Liver (tissue), 9 donors: Measurements from ENCODE around the gene CCDC116. TPM values are rescaled to one million over a fixed set of nuclear protein-coding genes. Genes with fewer than 3 reads are reported as not detected.

ENCODE experiments used
- DNase-seq: peaks from one replicate; pipeline ENCODE4 v3.0.0-alpha.2; 2017; ENCODE audit warnings: low spot score
- H3K27ac ChIP-seq, 2 donors: one replicate each; pipeline ENCODE4 v1.7.0; 2013; ENCODE audit warnings: inconsistent platforms in 2 of 2, low read length in 2 of 2, control low read depth in 1 of 2, low read depth in 1 of 2, mild to moderate bottlenecking in 1 of 2
- H3K27me3 ChIP-seq, 4 donors: one replicate each; pipeline versions ENCODE4 v1.6.1 to v1.7.0; 2013; ENCODE audit warnings: low read length in 3 of 4, inconsistent platforms in 1 of 4, mild to moderate bottlenecking in 1 of 4, moderate library complexity in 1 of 4; ENCODE audit not compliant: control insufficient read depth in 4 of 4, insufficient read depth in 4 of 4
- H3K36me3 ChIP-seq, 4 donors: one replicate each; pipeline versions ENCODE4 v1.6.1 to v1.7.0; 2013; ENCODE audit warnings: low read length in 3 of 4, mild to moderate bottlenecking in 3 of 4, low read depth in 1 of 4, moderate library complexity in 1 of 4; ENCODE audit not compliant: control insufficient read depth in 4 of 4, insufficient read depth in 3 of 4
- H3K4me1 ChIP-seq, 4 donors: one replicate each; pipeline versions ENCODE4 v1.6.1 to v1.7.0; 2013; ENCODE audit warnings: low read length in 3 of 4, mild to moderate bottlenecking in 3 of 4, moderate library complexity in 1 of 4; ENCODE audit not compliant: control insufficient read depth in 4 of 4, insufficient read depth in 4 of 4
- H3K4me3 ChIP-seq, 3 donors: one replicate each; pipeline versions ENCODE4 v1.6.1 to v1.7.0; 2013; ENCODE audit warnings: low read length in 3 of 3, control low read depth in 1 of 3, low read depth in 1 of 3, mild to moderate bottlenecking in 1 of 3
- H3K9ac ChIP-seq, 2 donors: one replicate each; pipeline ENCODE4 v1.7.0; 2013; ENCODE audit warnings: low read length in 2 of 2, mild to moderate bottlenecking in 2 of 2, moderate library complexity in 2 of 2, control low read depth in 1 of 2, low read depth in 1 of 2
- H3K9me3 ChIP-seq, 4 donors: one replicate each; pipeline versions ENCODE4 v1.6.1 to v1.7.0; 2013; ENCODE audit warnings: low read length in 3 of 4; ENCODE audit not compliant: control insufficient read depth in 4 of 4
- EGR1 ChIP-seq, 2 donors: IDR thresholded peaks; 2 replicates each; pipeline ENCODE4 v1.6.1; 2016 to 2018; ENCODE audit warnings: antibody characterized with exemption in 2 of 2, low read depth in 2 of 2
- FOXA1 ChIP-seq: IDR thresholded peaks from 2 replicates; pipeline ENCODE4 v1.6.1; 2016; ENCODE audit warnings: antibody characterized with exemption
- FOXA2 ChIP-seq: IDR thresholded peaks from 2 replicates; pipeline ENCODE4 v1.6.1; 2016; ENCODE audit warnings: antibody characterized with exemption
- GABPA ChIP-seq, 2 donors: IDR thresholded peaks in 1 of 2; conservative IDR thresholded peaks in 1 of 2; 2 replicates each; pipeline ENCODE4 v1.6.1; 2016; ENCODE audit warnings: antibody characterized with exemption in 2 of 2, mild to moderate bottlenecking in 1 of 2, moderate library complexity in 1 of 2
- HNF4A ChIP-seq, 2 donors: conservative IDR thresholded peaks; 2 replicates each; pipeline ENCODE4 v1.6.1; 2016; ENCODE audit warnings: antibody characterized with exemption in 2 of 2, mild to moderate bottlenecking in 2 of 2
- HNF4G ChIP-seq: IDR thresholded peaks from 2 replicates; pipeline ENCODE4 v1.6.1; 2016; ENCODE audit warnings: antibody characterized with exemption
- JUND ChIP-seq, 2 donors: IDR thresholded peaks; 2 replicates each; pipeline ENCODE4 v1.6.1; 2016; ENCODE audit warnings: antibody characterized with exemption in 2 of 2
- NR2F2 ChIP-seq: IDR thresholded peaks from 2 replicates; pipeline ENCODE4 v1.6.1; 2016; ENCODE audit warnings: antibody characterized with exemption
- RAD21 ChIP-seq, 2 donors: IDR thresholded peaks; 2 replicates each; pipeline ENCODE4 v1.6.1; 2016; ENCODE audit warnings: antibody characterized with exemption in 2 of 2, mild to moderate bottlenecking in 2 of 2
- RXRA ChIP-seq, 2 donors: IDR thresholded peaks; 2 replicates each; pipeline ENCODE4 v1.6.1; 2017 to 2018; ENCODE audit warnings: antibody characterized with exemption in 2 of 2, mild to moderate bottlenecking in 1 of 2
- SP1 ChIP-seq: IDR thresholded peaks from 2 replicates; pipeline ENCODE4 v1.6.1; 2018; ENCODE audit warnings: antibody characterized with exemption, mild to moderate bottlenecking
- TAF1 ChIP-seq: conservative IDR thresholded peaks from 2 replicates; pipeline ENCODE4 v1.6.1; 2016; ENCODE audit warnings: antibody characterized with exemption, mild to moderate bottlenecking
- YY1 ChIP-seq: IDR thresholded peaks from 2 replicates; pipeline ENCODE4 v1.6.1; 2016; ENCODE audit warnings: antibody characterized with exemption, mild to moderate bottlenecking
- WGBS: extraction: QIAGEN DNeasy Blood & Tissue Kit; methylation state at CpG from one replicate; pipeline ENCODE4 v1.1.7; 2013; 5-methylcytosine and 5-hydroxymethylcytosine counted together
- polyA plus RNA-seq, 2 donors: library from polyadenylated mRNA; stranded (reverse) in 1 of 2; unstranded in 1 of 2; fragments of 200-250 nt in 1 of 2; fragments of >200 nt in 1 of 2; fragmentation: Nextera tagmentation in 1 of 2; extraction: Ambion mirVana in 1 of 2; gene quantifications; one replicate each; pipeline versions ENCODE4 v1.2.1 to v1.2.3, GENCODE V29; 2013 to 2015
- total RNA-seq, 2 donors: library from RNA; depleted of rRNA; stranded (reverse); fragments of >200 nt; gene quantifications; one replicate each; pipeline ENCODE4 v1.2.3, GENCODE V29; 2014
- TF ChIP-seq, protein P1 (sequence below): IDR thresholded peaks from 2 replicates; pipeline ENCODE4 v1.6.1; 2016; ENCODE audit warnings: antibody characterized with exemption, mild to moderate bottlenecking
- TF ChIP-seq, protein P2 (sequence below): IDR thresholded peaks from 2 replicates; pipeline ENCODE4 v1.6.1; 2016; ENCODE audit warnings: antibody characterized with exemption
- TF ChIP-seq, protein P3 (sequence below): IDR thresholded peaks from 2 replicates; pipeline ENCODE4 v1.6.1; 2016; ENCODE audit warnings: antibody characterized with exemption
- TF ChIP-seq, protein P4 (sequence below): fragments of 150-350 bp; IDR thresholded peaks from 2 replicates; pipeline ENCODE4 v1.5.1; 2017; ENCODE audit warnings: improper control_type of control experiment, low read depth, low read length; ENCODE audit not compliant: missing input control
- TF ChIP-seq, protein P5 (sequence below): IDR thresholded peaks from 2 replicates; pipeline ENCODE4 v1.6.1; 2016; ENCODE audit warnings: antibody characterized with exemption
- donor health status: healthy.
- donor health status: healthy.
- donor health status: healthy.
- donor health status: healthy.
- donor health status: healthy.

The CCDC116 gene
- total and polyA plus RNA-seq, 4 donors = 0.05 to 0.08 (median 0.05) TPM; not detected in 1

DNA sequence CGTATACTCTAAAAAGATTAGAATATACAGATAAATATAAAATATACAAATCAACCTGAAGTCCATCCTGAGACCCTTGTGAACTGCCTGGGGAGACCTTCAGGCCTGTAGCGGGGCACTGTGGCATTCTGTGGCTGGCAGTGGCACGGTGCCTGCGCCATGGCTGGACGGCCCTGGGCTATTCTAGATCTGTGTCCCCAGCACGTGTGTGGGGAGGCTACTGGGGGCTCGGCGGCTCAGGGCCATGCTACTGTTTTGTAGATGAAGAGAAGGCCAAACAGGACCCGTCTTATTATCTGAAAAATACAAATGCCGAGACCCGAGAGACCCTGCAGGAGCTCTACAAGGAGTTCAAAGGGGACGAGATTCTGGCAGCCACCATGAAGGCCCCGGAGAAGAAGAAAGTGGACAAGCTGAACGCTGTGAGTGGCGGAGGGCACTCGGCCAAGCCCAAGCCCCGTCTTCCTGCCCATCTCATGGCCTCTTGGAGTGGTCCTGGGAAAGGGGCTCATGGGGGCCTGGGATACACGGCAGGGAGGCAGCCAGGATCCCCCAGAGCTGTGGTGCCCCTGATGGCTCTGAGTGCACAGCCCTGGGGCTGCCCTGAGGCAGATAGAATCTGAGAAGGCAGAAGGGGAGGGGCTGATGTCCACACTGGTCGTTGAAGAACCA lies 52.1 kb downstream of the CCDC116 start (continued):
- TF ChIP-seq GABPA (IDR thresholded peaks at IDR 0.05 in 1 of 2, conservative IDR thresholded peaks at IDR 0.05 in 1 of 2) = no peak

DNA sequence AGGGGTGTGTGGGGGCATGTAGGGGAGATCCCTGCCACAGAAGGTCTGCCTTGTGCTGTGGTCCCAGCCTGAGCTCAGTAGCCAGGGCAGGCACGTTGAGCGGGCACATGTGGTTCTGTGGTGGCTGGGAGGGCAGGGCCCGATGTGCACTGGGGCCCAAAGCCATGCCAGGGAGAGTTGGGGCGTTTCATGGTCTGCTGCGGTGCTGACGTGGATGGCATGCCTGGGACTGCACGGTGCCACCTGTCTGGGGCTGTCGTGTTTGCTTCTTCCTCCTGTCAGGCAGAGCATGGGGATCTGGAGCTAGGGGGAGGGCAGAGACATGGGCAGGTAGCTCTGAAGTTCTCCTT lies 52.6 kb downstream of the CCDC116 start:
- no peaks in the 10 kb centered on the region for H3K9me3 ChIP-seq
- peaks cover 12 to 64% (median 27%) of the 10 kb centered on the region in 4 donors for H3K36me3 ChIP-seq
- no peak for TF ChIP-seq YY1
- TF ChIP-seq FOXA1 = no peak
- TF ChIP-seq HNF4A (conservative IDR thresholded peaks at IDR 0.05) = no peak
- TF ChIP-seq, protein P1, sequence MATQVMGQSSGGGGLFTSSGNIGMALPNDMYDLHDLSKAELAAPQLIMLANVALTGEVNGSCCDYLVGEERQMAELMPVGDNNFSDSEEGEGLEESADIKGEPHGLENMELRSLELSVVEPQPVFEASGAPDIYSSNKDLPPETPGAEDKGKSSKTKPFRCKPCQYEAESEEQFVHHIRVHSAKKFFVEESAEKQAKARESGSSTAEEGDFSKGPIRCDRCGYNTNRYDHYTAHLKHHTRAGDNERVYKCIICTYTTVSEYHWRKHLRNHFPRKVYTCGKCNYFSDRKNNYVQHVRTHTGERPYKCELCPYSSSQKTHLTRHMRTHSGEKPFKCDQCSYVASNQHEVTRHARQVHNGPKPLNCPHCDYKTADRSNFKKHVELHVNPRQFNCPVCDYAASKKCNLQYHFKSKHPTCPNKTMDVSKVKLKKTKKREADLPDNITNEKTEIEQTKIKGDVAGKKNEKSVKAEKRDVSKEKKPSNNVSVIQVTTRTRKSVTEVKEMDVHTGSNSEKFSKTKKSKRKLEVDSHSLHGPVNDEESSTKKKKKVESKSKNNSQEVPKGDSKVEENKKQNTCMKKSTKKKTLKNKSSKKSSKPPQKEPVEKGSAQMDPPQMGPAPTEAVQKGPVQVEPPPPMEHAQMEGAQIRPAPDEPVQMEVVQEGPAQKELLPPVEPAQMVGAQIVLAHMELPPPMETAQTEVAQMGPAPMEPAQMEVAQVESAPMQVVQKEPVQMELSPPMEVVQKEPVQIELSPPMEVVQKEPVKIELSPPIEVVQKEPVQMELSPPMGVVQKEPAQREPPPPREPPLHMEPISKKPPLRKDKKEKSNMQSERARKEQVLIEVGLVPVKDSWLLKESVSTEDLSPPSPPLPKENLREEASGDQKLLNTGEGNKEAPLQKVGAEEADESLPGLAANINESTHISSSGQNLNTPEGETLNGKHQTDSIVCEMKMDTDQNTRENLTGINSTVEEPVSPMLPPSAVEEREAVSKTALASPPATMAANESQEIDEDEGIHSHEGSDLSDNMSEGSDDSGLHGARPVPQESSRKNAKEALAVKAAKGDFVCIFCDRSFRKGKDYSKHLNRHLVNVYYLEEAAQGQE = no peak
- TF ChIP-seq, protein P2, sequence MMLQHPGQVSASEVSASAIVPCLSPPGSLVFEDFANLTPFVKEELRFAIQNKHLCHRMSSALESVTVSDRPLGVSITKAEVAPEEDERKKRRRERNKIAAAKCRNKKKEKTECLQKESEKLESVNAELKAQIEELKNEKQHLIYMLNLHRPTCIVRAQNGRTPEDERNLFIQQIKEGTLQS = no peak
- TF ChIP-seq, protein P3, sequence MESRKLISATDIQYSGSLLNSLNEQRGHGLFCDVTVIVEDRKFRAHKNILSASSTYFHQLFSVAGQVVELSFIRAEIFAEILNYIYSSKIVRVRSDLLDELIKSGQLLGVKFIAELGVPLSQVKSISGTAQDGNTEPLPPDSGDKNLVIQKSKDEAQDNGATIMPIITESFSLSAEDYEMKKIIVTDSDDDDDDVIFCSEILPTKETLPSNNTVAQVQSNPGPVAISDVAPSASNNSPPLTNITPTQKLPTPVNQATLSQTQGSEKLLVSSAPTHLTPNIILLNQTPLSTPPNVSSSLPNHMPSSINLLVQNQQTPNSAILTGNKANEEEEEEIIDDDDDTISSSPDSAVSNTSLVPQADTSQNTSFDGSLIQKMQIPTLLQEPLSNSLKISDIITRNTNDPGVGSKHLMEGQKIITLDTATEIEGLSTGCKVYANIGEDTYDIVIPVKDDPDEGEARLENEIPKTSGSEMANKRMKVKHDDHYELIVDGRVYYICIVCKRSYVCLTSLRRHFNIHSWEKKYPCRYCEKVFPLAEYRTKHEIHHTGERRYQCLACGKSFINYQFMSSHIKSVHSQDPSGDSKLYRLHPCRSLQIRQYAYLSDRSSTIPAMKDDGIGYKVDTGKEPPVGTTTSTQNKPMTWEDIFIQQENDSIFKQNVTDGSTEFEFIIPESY = no peak
- TF ChIP-seq RAD21 (IDR thresholded peaks at IDR 0.05) = no peak
- TF ChIP-seq TAF1 = no peak
- TF ChIP-seq, protein P4, sequence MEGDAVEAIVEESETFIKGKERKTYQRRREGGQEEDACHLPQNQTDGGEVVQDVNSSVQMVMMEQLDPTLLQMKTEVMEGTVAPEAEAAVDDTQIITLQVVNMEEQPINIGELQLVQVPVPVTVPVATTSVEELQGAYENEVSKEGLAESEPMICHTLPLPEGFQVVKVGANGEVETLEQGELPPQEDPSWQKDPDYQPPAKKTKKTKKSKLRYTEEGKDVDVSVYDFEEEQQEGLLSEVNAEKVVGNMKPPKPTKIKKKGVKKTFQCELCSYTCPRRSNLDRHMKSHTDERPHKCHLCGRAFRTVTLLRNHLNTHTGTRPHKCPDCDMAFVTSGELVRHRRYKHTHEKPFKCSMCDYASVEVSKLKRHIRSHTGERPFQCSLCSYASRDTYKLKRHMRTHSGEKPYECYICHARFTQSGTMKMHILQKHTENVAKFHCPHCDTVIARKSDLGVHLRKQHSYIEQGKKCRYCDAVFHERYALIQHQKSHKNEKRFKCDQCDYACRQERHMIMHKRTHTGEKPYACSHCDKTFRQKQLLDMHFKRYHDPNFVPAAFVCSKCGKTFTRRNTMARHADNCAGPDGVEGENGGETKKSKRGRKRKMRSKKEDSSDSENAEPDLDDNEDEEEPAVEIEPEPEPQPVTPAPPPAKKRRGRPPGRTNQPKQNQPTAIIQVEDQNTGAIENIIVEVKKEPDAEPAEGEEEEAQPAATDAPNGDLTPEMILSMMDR = no peak
- TF ChIP-seq JUND (IDR thresholded peaks at IDR 0.05) = no peak
- TF ChIP-seq FOXA2 = no peak
- TF ChIP-seq HNF4G = no peak
- TF ChIP-seq GABPA (IDR thresholded peaks at IDR 0.05 in 1 of 2, conservative IDR thresholded peaks at IDR 0.05 in 1 of 2) = no peak
- TF ChIP-seq RXRA (IDR thresholded peaks at IDR 0.05) = no peak
- TF ChIP-seq SP1 = no peak
- no peak for TF ChIP-seq NR2F2
- TF ChIP-seq, protein P5, sequence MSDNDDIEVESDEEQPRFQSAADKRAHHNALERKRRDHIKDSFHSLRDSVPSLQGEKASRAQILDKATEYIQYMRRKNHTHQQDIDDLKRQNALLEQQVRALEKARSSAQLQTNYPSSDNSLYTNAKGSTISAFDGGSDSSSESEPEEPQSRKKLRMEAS = no peak
- TF ChIP-seq EGR1 (IDR thresholded peaks at IDR 0.05; ENCODE audit: low read depth in 2 of 2) = no peak
- no peak overlapping the region for H3K9ac ChIP-seq
- no peak overlapping the region for H3K4me3 ChIP-seq
- no peaks in the 10 kb centered on the region for H3K4me1 ChIP-seq
- H3K27me3 ChIP-seq = no peaks in the 10 kb centered on the region
- no peak overlapping the region for H3K27ac ChIP-seq
- DNase-seq = no peak
- WGBS = 85% methylated on average over 8 of the region's 8 CpGs
